Spleen (tissue), 7 donors: ENCODE data around the gene ANKRD28.

Experiments used
- CTCF ChIP-seq, 11 experiments: fragments of 200-600 bp in 7 of 11; fragments of 450-650 bp in 4 of 11; sonication (generic) in 4 of 11; IDR thresholded peaks in 8 of 11; conservative IDR thresholded peaks in 3 of 11; 1 replicate in 7 of 11; 2 replicates in 4 of 11; pipeline versions ENCODE4 v1.4.0 to v1.8.0; 2016 to 2021; ENCODE audit warnings: antibody characterized with exemption in 11 of 11, inconsistent platforms in 4 of 11, mild to moderate bottlenecking in 1 of 11
- POLR2A ChIP-seq, 3 donors: fragments of 450-650 bp; IDR thresholded peaks; one replicate each; pipeline ENCODE4 v1.5.1; 2017; ENCODE audit warnings: antibody characterized with exemption in 3 of 3, mild to moderate bottlenecking in 1 of 3
- donor health status: DM: no; HTN: no; CAD: no; lungs with moderate emphysema.
- donor health status: DM: no; HTN: no; CAD: no.
- donor health status: DM: no; HTN: no; CAD: no.

GRCh38 chr3:15649341-15649740 lies 148.4 kb downstream of the ANKRD28 start:
- TF ChIP-seq CTCF (IDR thresholded peaks at IDR 0.05 in 8 of 11, conservative IDR thresholded peaks at IDR 0.05 in 3 of 11) (no peak), POLR2A (IDR thresholded peaks at IDR 0.05) (no peak)
